K562 (cell line): ENCODE results near the gene GLRX2. TPM values are rescaled to one million over a fixed set of nuclear protein-coding genes. Genes with fewer than 3 reads are reported as not detected.
A peak's percentile ranks its signal among the peaks of the same experiment; 100 is the strongest.

Experiments
- BRD4 ChIP-seq: fragments of 200-600 bp; sonication (generic); IDR thresholded peaks from 2 replicates; pipeline ENCODE4 v1.6.1; 2017; ENCODE audit warnings: inconsistent platforms
- EGR1 ChIP-seq: fragments of 450-650 bp; conservative IDR thresholded peaks from 2 replicates; pipeline ENCODE4 v1.6.1; 2017; ENCODE audit warnings: mild to moderate bottlenecking
- FOXK1 ChIP-seq: sonication (generic); formaldehyde crosslinking; IDR thresholded peaks from 2 replicates; pipeline ENCODE4 v1.8.0; 2022; ENCODE audit warnings: missing genetic modification reagents, mild to moderate bottlenecking, borderline replicate concordance
- MCM2 ChIP-seq: fragments of 450-650 bp; IDR thresholded peaks from 2 replicates; pipeline ENCODE4 v1.6.1; 2017; ENCODE audit warnings: low read depth, mild to moderate bottlenecking
- PHF20 ChIP-seq: fragments of 450-650 bp; IDR thresholded peaks from 2 replicates; pipeline ENCODE4 v1.6.1; 2018; ENCODE audit not compliant: partially characterized antibody
- POLR2B ChIP-seq: fragments of 450-650 bp; IDR thresholded peaks from 2 replicates; pipeline ENCODE4 v1.6.1; 2018; ENCODE audit warnings: low read depth; ENCODE audit not compliant: partially characterized antibody
- RBM34 ChIP-seq: fragments of 200-400 bp; formaldehyde crosslinking; IDR thresholded peaks from 2 replicates; pipeline ENCODE4 v1.6.1; 2018; ENCODE audit warnings: low read length, borderline replicate concordance; ENCODE audit not compliant: insufficient read depth
- SAFB ChIP-seq: fragments of 200-400 bp; formaldehyde crosslinking; IDR thresholded peaks from 2 replicates; pipeline ENCODE4 v1.6.1; 2017; ENCODE audit warnings: low read depth, low read length, borderline replicate concordance
- TBP ChIP-seq: optimal IDR thresholded peaks from 2 replicates; pipeline ENCODE3; 2011; ENCODE audit warnings: low read depth, low read length, improper control_type of control experiment
- ZBTB17 ChIP-seq: fragments of 450-650 bp; formaldehyde crosslinking; IDR thresholded peaks from 2 replicates; pipeline ENCODE4 v1.4.0; 2020; ENCODE audit warnings: mild to moderate bottlenecking
- ZNF133 ChIP-seq: fragments of 250-450 bp; sonication (Bioruptor Pico); IDR thresholded peaks from 2 replicates; pipeline ENCODE4 v1.4.0; 2020; ENCODE audit warnings: mild to moderate bottlenecking
- ZNF316 ChIP-seq: fragments of 450-650 bp; IDR thresholded peaks from 2 replicates; pipeline ENCODE4 v1.6.1; 2016
- polyA plus RNA-seq, 8 experiments: library from polyadenylated mRNA; depleted of rRNA in 4 of 8; stranded (reverse) in 5 of 8; unstranded in 3 of 8; fragments of >200 nt; fragmentation: Nextera tagmentation in 2 of 8; fragmentation: Illumina TruSeq in 1 of 8; extraction: Ambion mirVana in 2 of 8; extraction: Trizol in 1 of 8; gene quantifications; 2 replicates each; pipeline versions ENCODE4 v1.2.1 to v1.2.3, GENCODE V29; 2011 to 2014; ENCODE audit warnings: inconsistent platforms in 1 of 8, missing spikeins in 1 of 8
- total RNA-seq, 7 experiments: library from RNA; depleted of rRNA in 6 of 7; stranded (reverse); fragments of >200 nt in 6 of 7; fragmentation: Illumina TruSeq in 2 of 7; extraction: Trizol in 2 of 7; gene quantifications; 2 replicates each; pipeline versions ENCODE4 v1.2.1 to v1.2.3, GENCODE V29; 2011 to 2021; ENCODE audit warnings: low replicate concordance in 1 of 7
- TF ChIP-seq, protein P1 (sequence below): fragments of 250-450 bp; sonication (Bioruptor Pico); IDR thresholded peaks from 2 replicates; pipeline ENCODE4 v1.5.0; 2021
- TF ChIP-seq, protein P2 (sequence below): fragments of 450-650 bp; formaldehyde crosslinking; IDR thresholded peaks from 2 replicates; pipeline ENCODE4 v1.4.0; 2022; ENCODE audit warnings: missing genetic modification characterization
- TF ChIP-seq, protein P3 (sequence below): sonication (generic); formaldehyde crosslinking; IDR thresholded peaks from 2 replicates; pipeline ENCODE4 v1.8.0; 2022; ENCODE audit warnings: mild to moderate bottlenecking, missing genetic modification reagents, borderline replicate concordance
- TF ChIP-seq, protein P4 (sequence below): sonication (generic); formaldehyde crosslinking; IDR thresholded peaks from 2 replicates; pipeline ENCODE4 v1.8.0; 2022; ENCODE audit warnings: mild to moderate bottlenecking, missing genetic modification reagents
- TF ChIP-seq, protein P5 (sequence below): sonication (generic); formaldehyde crosslinking; IDR thresholded peaks from 2 replicates; pipeline ENCODE4 v1.8.0; 2022; ENCODE audit warnings: missing genetic modification reagents, mild to moderate bottlenecking, moderate library complexity, borderline replicate concordance
- TF ChIP-seq, protein P6 (sequence below): IDR thresholded peaks from 2 replicates; pipeline ENCODE4 v1.6.1; 2011; ENCODE audit warnings: borderline replicate concordance, low read depth, mild to moderate bottlenecking, moderate library complexity, low read length; ENCODE audit not compliant: insufficient read depth, poor library complexity, severe bottlenecking

The GLRX2 gene
- total and polyA plus RNA-seq, 9 of the 15 experiments (the other 6 are each of a cell fraction or from before 2014, with no cell fraction given), result 13.3 to 82.6 (median 55.1) TPM

DNA sequence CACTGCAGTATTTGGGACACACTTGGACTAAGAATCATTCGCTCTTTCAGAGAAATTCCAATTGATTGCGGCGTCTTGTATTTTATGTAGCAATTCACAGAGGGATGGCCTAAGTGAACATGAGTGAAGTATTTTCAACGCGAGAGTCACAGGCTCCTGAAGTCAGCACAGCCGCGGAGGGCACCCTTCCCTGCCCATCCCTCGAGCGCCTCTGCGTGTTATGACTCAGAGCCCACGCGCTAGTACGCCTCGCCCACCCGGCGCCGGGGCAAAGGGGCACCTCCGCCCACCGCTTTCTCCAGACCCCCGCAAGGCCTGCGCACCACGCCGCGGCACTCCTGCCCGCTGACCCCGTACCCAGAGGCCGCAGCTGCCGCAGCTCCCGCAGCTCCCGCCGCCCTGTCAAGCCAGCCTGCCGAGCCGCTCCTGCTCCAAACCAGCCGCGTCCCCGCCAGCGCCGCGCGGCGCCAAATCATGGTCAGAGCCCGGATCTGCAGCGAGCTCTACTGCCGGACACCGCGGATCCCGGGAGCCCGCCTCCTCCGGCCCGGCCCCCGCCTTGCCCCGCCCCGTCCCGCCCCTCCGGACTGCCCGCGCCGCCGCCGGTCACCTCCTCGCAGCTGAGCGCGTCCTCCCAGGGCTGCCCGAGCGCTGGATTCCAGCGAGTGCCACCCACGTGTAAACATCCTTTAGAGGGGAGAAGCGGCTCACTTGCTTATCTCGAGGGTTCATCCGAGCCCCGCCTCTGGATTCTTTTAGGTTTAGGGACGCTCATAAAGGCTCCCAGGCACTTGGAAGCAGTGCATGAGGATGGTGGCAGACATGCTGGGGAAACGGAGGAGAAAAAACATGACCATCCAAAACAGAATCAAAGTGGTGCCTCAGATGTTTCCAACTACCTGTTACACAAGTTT lies at the start of gene GLRX2 (continued):
- TF ChIP-seq, protein P1, sequence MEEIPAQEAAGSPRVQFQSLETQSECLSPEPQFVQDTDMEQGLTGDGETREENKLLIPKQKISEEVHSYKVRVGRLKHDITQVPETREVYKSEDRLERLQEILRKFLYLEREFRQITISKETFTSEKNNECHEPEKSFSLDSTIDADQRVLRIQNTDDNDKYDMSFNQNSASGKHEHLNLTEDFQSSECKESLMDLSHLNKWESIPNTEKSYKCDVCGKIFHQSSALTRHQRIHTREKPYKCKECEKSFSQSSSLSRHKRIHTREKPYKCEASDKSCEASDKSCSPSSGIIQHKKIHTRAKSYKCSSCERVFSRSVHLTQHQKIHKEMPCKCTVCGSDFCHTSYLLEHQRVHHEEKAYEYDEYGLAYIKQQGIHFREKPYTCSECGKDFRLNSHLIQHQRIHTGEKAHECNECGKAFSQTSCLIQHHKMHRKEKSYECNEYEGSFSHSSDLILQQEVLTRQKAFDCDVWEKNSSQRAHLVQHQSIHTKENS (CRISPR knock-in tag), result no peak
- TF ChIP-seq ZBTB17 (CRISPR knock-in tag) (no peak), ZNF133 (CRISPR knock-in tag) (no peak), EGR1 (peak; percentile 6), PHF20 (no peak), TBP (peak; percentile 69), SAFB (peak; percentile 66), BRD4 (0 out of 2 replicates have a peak, but pooled peaks have one; percentile 31), ZNF316 (no peak), RBM34 (peak; percentile 90; the same call in 1 of the 2 replicates), POLR2B (peak; percentile 49), FOXK1 (CRISPR knock-in tag) (no peak), MCM2 (no peak)
- TF ChIP-seq, protein P2, sequence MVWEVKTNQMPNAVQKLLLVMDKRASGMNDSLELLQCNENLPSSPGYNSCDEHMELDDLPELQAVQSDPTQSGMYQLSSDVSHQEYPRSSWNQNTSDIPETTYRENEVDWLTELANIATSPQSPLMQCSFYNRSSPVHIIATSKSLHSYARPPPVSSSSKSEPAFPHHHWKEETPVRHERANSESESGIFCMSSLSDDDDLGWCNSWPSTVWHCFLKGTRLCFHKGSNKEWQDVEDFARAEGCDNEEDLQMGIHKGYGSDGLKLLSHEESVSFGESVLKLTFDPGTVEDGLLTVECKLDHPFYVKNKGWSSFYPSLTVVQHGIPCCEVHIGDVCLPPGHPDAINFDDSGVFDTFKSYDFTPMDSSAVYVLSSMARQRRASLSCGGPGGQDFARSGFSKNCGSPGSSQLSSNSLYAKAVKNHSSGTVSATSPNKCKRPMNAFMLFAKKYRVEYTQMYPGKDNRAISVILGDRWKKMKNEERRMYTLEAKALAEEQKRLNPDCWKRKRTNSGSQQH, result 0 out of 2 replicates have a peak, but pooled peaks have one; percentile 29
- TF ChIP-seq, protein P3, sequence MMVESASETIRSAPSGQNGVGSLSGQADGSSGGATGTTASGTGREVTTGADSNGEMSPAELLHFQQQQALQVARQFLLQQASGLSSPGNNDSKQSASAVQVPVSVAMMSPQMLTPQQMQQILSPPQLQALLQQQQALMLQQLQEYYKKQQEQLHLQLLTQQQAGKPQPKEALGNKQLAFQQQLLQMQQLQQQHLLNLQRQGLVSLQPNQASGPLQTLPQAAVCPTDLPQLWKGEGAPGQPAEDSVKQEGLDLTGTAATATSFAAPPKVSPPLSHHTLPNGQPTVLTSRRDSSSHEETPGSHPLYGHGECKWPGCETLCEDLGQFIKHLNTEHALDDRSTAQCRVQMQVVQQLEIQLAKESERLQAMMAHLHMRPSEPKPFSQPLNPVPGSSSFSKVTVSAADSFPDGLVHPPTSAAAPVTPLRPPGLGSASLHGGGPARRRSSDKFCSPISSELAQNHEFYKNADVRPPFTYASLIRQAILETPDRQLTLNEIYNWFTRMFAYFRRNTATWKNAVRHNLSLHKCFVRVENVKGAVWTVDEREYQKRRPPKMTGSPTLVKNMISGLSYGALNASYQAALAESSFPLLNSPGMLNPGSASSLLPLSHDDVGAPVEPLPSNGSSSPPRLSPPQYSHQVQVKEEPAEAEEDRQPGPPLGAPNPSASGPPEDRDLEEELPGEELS (CRISPR knock-in tag), result peak; percentile 73; the same call in 1 of the 2 replicates
- TF ChIP-seq, protein P4, sequence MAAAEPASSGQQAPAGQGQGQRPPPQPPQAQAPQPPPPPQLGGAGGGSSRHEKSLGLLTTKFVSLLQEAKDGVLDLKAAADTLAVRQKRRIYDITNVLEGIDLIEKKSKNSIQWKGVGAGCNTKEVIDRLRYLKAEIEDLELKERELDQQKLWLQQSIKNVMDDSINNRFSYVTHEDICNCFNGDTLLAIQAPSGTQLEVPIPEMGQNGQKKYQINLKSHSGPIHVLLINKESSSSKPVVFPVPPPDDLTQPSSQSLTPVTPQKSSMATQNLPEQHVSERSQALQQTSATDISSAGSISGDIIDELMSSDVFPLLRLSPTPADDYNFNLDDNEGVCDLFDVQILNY (CRISPR knock-in tag), result no peak
- TF ChIP-seq, protein P5, sequence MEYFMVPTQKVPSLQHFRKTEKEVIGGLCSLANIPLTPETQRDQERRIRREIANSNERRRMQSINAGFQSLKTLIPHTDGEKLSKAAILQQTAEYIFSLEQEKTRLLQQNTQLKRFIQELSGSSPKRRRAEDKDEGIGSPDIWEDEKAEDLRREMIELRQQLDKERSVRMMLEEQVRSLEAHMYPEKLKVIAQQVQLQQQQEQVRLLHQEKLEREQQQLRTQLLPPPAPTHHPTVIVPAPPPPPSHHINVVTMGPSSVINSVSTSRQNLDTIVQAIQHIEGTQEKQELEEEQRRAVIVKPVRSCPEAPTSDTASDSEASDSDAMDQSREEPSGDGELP, result peak; percentile 94
- TF ChIP-seq, protein P6, sequence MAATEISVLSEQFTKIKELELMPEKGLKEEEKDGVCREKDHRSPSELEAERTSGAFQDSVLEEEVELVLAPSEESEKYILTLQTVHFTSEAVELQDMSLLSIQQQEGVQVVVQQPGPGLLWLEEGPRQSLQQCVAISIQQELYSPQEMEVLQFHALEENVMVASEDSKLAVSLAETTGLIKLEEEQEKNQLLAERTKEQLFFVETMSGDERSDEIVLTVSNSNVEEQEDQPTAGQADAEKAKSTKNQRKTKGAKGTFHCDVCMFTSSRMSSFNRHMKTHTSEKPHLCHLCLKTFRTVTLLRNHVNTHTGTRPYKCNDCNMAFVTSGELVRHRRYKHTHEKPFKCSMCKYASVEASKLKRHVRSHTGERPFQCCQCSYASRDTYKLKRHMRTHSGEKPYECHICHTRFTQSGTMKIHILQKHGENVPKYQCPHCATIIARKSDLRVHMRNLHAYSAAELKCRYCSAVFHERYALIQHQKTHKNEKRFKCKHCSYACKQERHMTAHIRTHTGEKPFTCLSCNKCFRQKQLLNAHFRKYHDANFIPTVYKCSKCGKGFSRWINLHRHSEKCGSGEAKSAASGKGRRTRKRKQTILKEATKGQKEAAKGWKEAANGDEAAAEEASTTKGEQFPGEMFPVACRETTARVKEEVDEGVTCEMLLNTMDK, result peak; percentile 16
